ENCODE data around the gene TBC1D5. TPM values are rescaled to one million over a fixed set of nuclear protein-coding genes. Genes with fewer than 3 reads are reported as not detected.

Gene TBC1D5
- total and polyA plus RNA-seq, 10 donors: 6.4 to 140 (median 97.1) TPM

GRCh38 chr3:17759901-17760300 lies 17.5 kb upstream of the TBC1D5 start:
- H3K9me3 ChIP-seq: no peaks in the 10 kb centered on the region
- TF ChIP-seq POLR2AphosphoS5 (IDR thresholded peaks at IDR 0.05) (no peak), CTCF (IDR thresholded peaks at IDR 0.05 in 8 of 11, conservative IDR thresholded peaks at IDR 0.05 in 3 of 11) (no peak), POLR2A (IDR thresholded peaks at IDR 0.05) (no peak)
- no peaks in the 10 kb centered on the region for H3K36me3 ChIP-seq
- no peak overlapping the region for H3K27ac ChIP-seq
- H3K27me3 ChIP-seq (replicated peaks in 1 of 7): no peaks in the 10 kb centered on the region
- H3K4me1 ChIP-seq: peaks cover 0 to 3% (median 0%) of the 10 kb centered on the region in 6 donors
- intact Hi-C loops (cut with DNase I; ENCODE audit: low total_unique reads): no loop called here
- 86 to 94% (median 91%) methylated on average over 4 of the region's 4 CpGs for WGBS, 5 donors
- DNase-seq: no peak
- H3K4me3 ChIP-seq: no peak overlapping the region

GRCh38 chr3:17755836-17756235 lies 13.4 kb upstream of the TBC1D5 start:
- Histone ChIP-seq H3K27ac (no peak overlapping the region), H3K4me1 (peaks cover 0 to 3% (median 0%) of the 10 kb centered on the region in 6 donors), H3K36me3 (no peaks in the 10 kb centered on the region), H3K9me3 (no peaks in the 10 kb centered on the region), H3K27me3 (replicated peaks in 1 of 7) (no peaks in the 10 kb centered on the region), H3K4me3 (no peak overlapping the region)
- TF ChIP-seq CTCF (IDR thresholded peaks at IDR 0.05 in 8 of 11, conservative IDR thresholded peaks at IDR 0.05 in 3 of 11): no peak
- no peak for DNase-seq
- intact Hi-C loops (cut with DNase I; ENCODE audit: low total_unique reads): no loop called here
- WGBS, 5 donors: 50 to 67% (median 61%) methylated on average over 1 of the region's 1 CpG

- Histone ChIP-seq H3K4me3 (no peak overlapping the region), H3K4me1 (peaks cover 4 to 25% (median 13%) of the 10 kb centered on the region in 6 donors), H3K27me3 (replicated peaks in 1 of 7) (no peaks in the 10 kb centered on the region), H3K9me3 (no peaks in the 10 kb centered on the region), H3K27ac (no peak overlapping the region), H3K36me3 (no peaks in the 10 kb centered on the region)
- no peak for TF ChIP-seq CTCF (IDR thresholded peaks at IDR 0.05 in 8 of 11, conservative IDR thresholded peaks at IDR 0.05 in 3 of 11)
- no peak for TF ChIP-seq POLR2A (IDR thresholded peaks at IDR 0.05)
- intact Hi-C loops (cut with DNase I; ENCODE audit: low total_unique reads): no loop called here
- no peak for DNase-seq
- WGBS, 5 donors: 42 to 78% (median 64%) methylated on average over 1 of the region's 1 CpG
Observed at GRCh38 chr3:17753632-17753992, 11.2 kb upstream of the TBC1D5 start.

- intact Hi-C loops (cut with DNase I; ENCODE audit: low total_unique reads): no loop called here
- no peak overlapping the region for H3K27ac ChIP-seq
- no peak for TF ChIP-seq CTCF (IDR thresholded peaks at IDR 0.05 in 8 of 11, conservative IDR thresholded peaks at IDR 0.05 in 3 of 11)
- no peak for TF ChIP-seq POLR2AphosphoS5 (IDR thresholded peaks at IDR 0.05)
- TF ChIP-seq POLR2A (IDR thresholded peaks at IDR 0.05): no peak
- WGBS, 5 donors: 88 to 97% (median 90%) methylated on average over 1 of the region's 1 CpG
- DNase-seq: no peak
- no peak overlapping the region for H3K4me3 ChIP-seq
- H3K4me1 ChIP-seq: peaks cover 4 to 31% (median 17%) of the 10 kb centered on the region in 6 donors
- H3K36me3 ChIP-seq: no peaks in the 10 kb centered on the region
- H3K9me3 ChIP-seq: no peaks in the 10 kb centered on the region
- no peaks in the 10 kb centered on the region for H3K27me3 ChIP-seq (replicated peaks in 1 of 7)
Observed at GRCh38 chr3:17752876-17753631, 10.6 kb upstream of the TBC1D5 start.
